GM18909 (cell line): ENCODE measurements around the gene COL11A2.

Experiments
- ATAC-seq: cut with Tn5 transposase; IDR thresholded peaks from one replicate; pipeline ENCODE4 v1.9.1; 2021; ENCODE audit warnings: mild to moderate bottlenecking; ENCODE audit not compliant: unreplicated experiment, poor library complexity

Gene COL11A2

GRCh38 chr6:33124947-33125346 is 67.3 kb downstream of the COL11A2 start:
- ATAC-seq: no peak

GRCh38 chr6:33124525-33124901 is 67.8 kb downstream of the COL11A2 start:
- ATAC-seq: no peak

GRCh38 chr6:33123732-33124524 is 68.3 kb downstream of the COL11A2 start:
- no peak for ATAC-seq

GRCh38 chr6:33123181-33123580 is 69.1 kb downstream of the COL11A2 start:
- no peak for ATAC-seq

GRCh38 chr6:33120001-33120400 is 72.3 kb downstream of the COL11A2 start:
- no peak for ATAC-seq

- no peak for ATAC-seq
Measured at GRCh38 chr6:33118525-33119123, 73.6 kb downstream of the COL11A2 start.

- no peak for ATAC-seq
Measured at GRCh38 chr6:33117811-33118277, 74.4 kb downstream of the COL11A2 start.

GRCh38 chr6:33116841-33117711 is 75.2 kb downstream of the COL11A2 start:
- no peak for ATAC-seq

GRCh38 chr6:33116417-33116816 is 75.8 kb downstream of the COL11A2 start:
- ATAC-seq: no peak

- ATAC-seq: no peak
Measured at GRCh38 chr6:33114406-33114805, 77.9 kb downstream of the COL11A2 start.

GRCh38 chr6:33113755-33114154 is 78.5 kb downstream of the COL11A2 start:
- no peak for ATAC-seq
